Neutrophil (primary cell): ENCODE data around the gene RDX.

ENCODE experiments used
- H3K27ac ChIP-seq: fragments of 200-600 bp; sonication (generic); 2 replicates; pipeline ENCODE4 v1.5.1; 2016; ENCODE audit warnings: mild to moderate bottlenecking, moderate library complexity
- H3K27me3 ChIP-seq: fragments of 200-600 bp; sonication (generic); 2 replicates; pipeline ENCODE4 v1.6.0; 2016; ENCODE audit warnings: mild to moderate bottlenecking
- H3K36me3 ChIP-seq: fragments of 200-600 bp; sonication (generic); 2 replicates; pipeline ENCODE4 v1.5.1; 2017
- H3K4me1 ChIP-seq, 2 experiments: fragments of 200-600 bp in 1 of 2; sonication (generic) in 1 of 2; 1 replicate in 1 of 2; 2 replicates in 1 of 2; pipeline versions ENCODE4 v1.5.1 to v1.6.1; 2013 to 2016; ENCODE audit warnings: low read depth in 1 of 2, low read length in 1 of 2, mild to moderate bottlenecking in 1 of 2, moderate library complexity in 1 of 2; ENCODE audit not compliant: control insufficient read depth in 1 of 2, insufficient read depth in 1 of 2
- H3K4me3 ChIP-seq, 2 experiments: fragments of 200-600 bp in 1 of 2; sonication (generic) in 1 of 2; 1 replicate in 1 of 2; 2 replicates in 1 of 2; pipeline ENCODE4 v1.5.1; 2013 to 2016; ENCODE audit warnings: low read depth in 1 of 2, low read length in 1 of 2, mild to moderate bottlenecking in 1 of 2, moderate library complexity in 1 of 2
- H3K9me3 ChIP-seq: fragments of 200-600 bp; sonication (generic); 2 replicates; pipeline ENCODE4 v1.5.1; 2016
- TF ChIP-seq, protein P1 (sequence below): fragments of 200-600 bp; sonication (generic); IDR thresholded peaks from 2 replicates; pipeline ENCODE4 v1.5.1; 2016; ENCODE audit warnings: antibody characterized with exemption

Gene RDX

DNA sequence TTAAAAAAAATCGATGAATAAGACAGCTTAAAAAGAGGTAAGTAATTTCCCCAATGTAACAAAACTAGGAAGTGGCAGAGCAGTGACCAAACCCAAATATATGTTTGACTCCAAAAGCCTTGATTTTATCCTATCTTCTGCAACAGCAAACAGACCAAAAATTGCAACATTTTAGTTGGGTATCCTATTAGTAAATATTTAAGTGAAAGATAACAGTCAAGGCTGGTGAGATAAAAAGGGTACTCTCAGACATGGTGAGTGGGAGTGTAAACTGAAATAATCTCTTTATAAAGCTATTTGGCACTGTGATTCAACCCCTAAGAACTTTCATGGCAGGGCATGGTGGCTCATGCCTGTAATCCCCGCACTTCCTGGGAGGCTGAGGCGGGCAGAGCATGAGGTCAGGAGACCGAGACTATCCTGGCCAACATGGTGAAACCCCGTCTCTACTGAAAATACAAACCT lies 1.9 kb upstream of the RDX start:
- no peak overlapping the region for H3K27ac ChIP-seq
- no peaks in the 10 kb centered on the region for H3K9me3 ChIP-seq
- no peaks in the 10 kb centered on the region for H3K36me3 ChIP-seq
- TF ChIP-seq, protein P1, sequence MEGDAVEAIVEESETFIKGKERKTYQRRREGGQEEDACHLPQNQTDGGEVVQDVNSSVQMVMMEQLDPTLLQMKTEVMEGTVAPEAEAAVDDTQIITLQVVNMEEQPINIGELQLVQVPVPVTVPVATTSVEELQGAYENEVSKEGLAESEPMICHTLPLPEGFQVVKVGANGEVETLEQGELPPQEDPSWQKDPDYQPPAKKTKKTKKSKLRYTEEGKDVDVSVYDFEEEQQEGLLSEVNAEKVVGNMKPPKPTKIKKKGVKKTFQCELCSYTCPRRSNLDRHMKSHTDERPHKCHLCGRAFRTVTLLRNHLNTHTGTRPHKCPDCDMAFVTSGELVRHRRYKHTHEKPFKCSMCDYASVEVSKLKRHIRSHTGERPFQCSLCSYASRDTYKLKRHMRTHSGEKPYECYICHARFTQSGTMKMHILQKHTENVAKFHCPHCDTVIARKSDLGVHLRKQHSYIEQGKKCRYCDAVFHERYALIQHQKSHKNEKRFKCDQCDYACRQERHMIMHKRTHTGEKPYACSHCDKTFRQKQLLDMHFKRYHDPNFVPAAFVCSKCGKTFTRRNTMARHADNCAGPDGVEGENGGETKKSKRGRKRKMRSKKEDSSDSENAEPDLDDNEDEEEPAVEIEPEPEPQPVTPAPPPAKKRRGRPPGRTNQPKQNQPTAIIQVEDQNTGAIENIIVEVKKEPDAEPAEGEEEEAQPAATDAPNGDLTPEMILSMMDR, result no peak
- no peak overlapping the region for H3K4me3 ChIP-seq
- peaks cover 14 to 15% of the 10 kb centered on the region in 2 experiments for H3K4me1 ChIP-seq
- H3K27me3 ChIP-seq, result peaks cover 32% of the 10 kb centered on the region

DNA sequence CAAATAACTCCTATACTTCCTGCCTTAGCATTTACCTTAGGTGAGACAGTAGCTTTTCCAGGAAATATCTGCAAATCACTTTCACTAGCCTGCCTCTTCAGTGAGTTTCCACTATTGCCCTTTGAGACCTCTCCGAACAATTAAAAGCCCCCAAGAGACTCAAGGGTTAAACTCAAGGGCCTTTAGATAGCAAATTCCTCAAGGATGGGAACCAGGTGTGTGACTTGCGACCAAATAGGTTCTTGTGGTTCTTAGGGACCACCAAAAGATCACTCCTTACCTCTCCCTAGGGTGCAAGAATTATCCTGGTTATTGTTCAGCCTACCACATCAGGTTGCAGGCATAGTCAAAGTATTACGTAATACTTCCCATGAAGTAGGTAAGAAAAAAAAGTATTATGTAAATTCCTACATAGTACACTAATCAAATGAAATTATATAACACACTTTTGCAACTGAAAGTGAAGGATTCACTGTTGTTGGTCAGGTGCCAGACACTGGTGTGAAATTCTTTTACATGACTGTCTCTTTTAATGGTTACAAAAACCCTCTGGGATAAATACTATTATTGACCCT lies 1.4 kb upstream of the RDX start:
- H3K36me3 ChIP-seq, result no peaks in the 10 kb centered on the region
- TF ChIP-seq, protein P1, result no peak
- no peaks in the 10 kb centered on the region for H3K9me3 ChIP-seq
- H3K27ac ChIP-seq, result no peak overlapping the region
- peaks cover 32% of the 10 kb centered on the region for H3K27me3 ChIP-seq
- peaks cover 14 to 20% of the 10 kb centered on the region in 2 experiments for H3K4me1 ChIP-seq
- H3K4me3 ChIP-seq, result no peak overlapping the region

DNA sequence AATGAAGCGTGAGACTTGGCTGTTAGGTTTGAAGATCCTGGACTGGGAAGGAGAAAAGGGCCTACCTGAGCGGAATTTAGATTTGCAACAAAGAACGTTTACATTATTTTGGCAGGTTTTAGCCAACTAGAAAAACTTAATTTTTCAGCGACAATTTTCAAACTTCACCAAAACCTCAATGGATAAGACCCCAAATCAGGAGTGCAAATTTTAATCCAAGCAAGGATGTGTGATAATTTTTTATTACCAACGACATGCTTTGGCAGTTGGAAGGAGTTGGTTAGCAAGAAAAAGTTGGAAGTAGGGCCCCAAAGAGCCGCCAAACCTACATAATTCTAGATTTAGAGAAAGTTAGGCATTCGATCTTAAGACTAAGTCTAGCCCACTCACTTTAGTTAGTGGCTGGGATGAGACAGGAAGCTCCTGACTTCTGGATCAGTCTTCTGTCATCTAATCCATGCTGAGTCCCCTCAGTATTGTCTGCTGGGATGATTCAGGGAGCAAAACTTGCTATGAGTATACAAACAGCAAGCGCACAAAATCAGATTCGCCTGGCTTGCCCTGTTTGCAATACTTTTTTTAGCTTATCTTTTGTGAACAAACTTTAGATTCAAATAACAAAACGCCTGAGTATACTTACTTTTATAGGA lies 787 bp upstream of the RDX start:
- H3K27me3 ChIP-seq, result peaks cover 32% of the 10 kb centered on the region
- no peaks in the 10 kb centered on the region for H3K9me3 ChIP-seq
- TF ChIP-seq, protein P1, result no peak
- no peaks in the 10 kb centered on the region for H3K36me3 ChIP-seq
- H3K27ac ChIP-seq, result no peak overlapping the region
- peak overlapping the region; percentile 71 to 73 for H3K4me3 ChIP-seq
- peaks cover 14 to 20% of the 10 kb centered on the region in 2 experiments for H3K4me1 ChIP-seq

DNA sequence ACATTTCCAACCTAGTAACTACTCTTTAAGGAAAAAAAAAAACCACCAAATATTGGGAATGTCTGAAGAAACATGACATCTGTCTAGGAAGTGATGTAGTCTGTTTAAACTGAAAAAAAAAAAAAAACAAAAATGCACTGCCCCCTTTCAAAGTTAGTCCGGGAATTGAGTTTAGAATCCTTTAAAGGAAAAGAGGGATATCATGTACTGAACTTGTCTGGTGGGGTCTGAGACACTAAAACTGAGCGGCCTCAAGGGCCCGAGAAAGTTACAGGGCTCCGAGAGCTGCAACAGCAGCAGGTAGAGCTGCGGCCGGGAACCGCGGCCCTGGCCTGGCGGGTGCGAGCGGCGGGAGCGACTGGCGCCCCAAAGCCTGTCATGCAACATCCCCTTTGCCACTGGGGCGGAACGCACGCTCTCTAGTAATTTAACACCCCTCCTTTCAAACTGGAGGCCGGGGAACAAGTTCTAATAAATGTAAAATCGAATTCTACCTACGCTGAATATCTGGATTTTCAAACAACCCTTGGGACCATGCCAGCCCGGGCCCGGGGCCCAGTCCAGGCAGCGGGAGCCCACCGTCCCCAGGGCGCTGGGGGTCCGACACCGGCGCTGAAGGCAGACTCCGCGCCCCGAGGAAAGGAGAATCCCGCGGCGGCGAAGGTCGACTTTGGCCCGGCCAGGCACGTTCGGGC lies 736 bp downstream of the RDX start:
- Histone ChIP-seq H3K9me3 (no peaks in the 10 kb centered on the region), H3K4me1 (peaks cover 14 to 20% of the 10 kb centered on the region in 2 experiments), H3K27me3 (peaks cover 32% of the 10 kb centered on the region), H3K36me3 (no peaks in the 10 kb centered on the region), H3K4me3 (peak overlapping the region; percentile 71 to 73), H3K27ac (peak overlapping the region; percentile 59)
- TF ChIP-seq, protein P1, result no peak

DNA sequence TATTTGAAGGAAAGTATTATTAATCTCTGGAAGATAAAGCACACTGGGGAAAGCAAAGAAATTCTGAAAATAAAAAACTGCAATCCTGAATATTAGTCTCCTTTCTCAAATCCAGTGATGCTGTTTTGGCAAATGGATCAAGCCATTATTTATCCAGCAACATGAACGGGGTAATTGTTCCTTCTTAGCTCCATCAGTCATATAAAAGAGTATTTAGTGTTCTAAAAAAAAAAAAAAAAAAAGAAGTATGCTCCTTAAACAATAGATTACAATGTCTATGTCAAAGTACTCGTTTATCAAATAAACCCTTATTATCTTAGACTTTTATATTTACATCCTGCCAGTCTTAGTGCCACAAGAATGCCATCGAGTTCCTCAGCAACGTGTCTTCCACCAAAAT lies 1.3 kb downstream of the RDX start:
- H3K9me3 ChIP-seq, result no peaks in the 10 kb centered on the region
- TF ChIP-seq, protein P1, result no peak
- H3K27me3 ChIP-seq, result peaks cover 32% of the 10 kb centered on the region
- H3K4me1 ChIP-seq, result peaks cover 14 to 20% of the 10 kb centered on the region in 2 experiments
- peak overlapping the region in 1 of 2 experiments; percentile 73 for H3K4me3 ChIP-seq
- H3K36me3 ChIP-seq, result no peaks in the 10 kb centered on the region
- H3K27ac ChIP-seq, result no peak overlapping the region
